GM19025 (cell line): Measurements from ENCODE around the gene FOXJ3.
"Not testable (repeated sequence)": the region's sequence is repeated elsewhere in the genome, so short reads cannot be mapped to it uniquely, and the experiment has no call there.

ENCODE experiments used
- ATAC-seq: cut with Tn5 transposase; IDR thresholded peaks from one replicate; pipeline ENCODE4 v1.9.1; 2021; ENCODE audit warnings: mild to moderate bottlenecking, low read depth, moderate library complexity; ENCODE audit not compliant: unreplicated experiment

FOXJ3 gene

GRCh38 chr1:42260376-42261070, 74.5 kb downstream of the FOXJ3 start:
- no peak for ATAC-seq

DNA sequence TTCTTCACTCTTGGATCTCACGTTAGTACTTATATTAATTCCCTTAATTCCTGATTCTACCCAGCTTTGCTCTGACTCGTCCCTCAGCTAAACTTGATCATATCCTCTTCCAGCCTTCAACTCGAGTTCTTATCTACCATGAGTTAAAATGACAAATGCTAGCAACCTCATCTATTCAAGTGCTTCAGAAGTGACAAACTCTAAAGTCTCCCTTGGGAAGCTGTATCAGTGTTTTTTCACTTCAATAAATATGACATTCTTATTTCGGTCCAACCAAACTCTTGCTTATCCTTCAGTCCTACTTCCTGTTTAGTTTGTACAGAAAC, 75.3 kb downstream of the FOXJ3 start:
- no peak for ATAC-seq

DNA sequence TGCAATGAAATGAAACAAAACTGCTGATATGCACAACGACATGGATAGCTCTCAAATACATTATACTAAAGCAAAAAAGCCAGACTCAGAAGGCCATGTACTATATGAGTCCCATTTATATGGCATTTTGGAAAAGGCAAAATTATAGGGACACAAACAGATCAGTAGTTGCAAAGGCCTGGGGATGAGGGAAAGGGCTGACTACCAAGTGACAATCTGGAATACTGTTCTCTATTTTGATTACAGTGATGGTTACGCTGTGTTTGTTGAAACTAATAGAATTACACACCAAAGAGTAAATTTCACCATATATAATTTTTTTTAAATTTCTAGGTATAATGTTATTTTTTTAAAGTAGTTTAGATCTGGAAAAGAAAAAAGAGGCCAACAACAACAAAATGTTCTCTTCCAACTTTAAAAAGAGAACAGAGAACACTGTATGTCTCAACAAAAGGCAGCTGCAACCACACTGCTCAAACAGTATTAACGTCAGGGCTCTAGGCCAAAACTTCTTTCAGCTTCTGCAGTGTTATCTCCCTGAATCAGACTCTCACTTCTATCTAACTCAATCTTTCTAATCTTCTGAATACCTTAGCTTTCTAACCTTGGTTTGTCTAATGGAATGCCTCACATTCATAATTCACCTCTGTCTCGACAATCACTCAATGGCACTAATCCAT, 75.8 kb downstream of the FOXJ3 start:
- no peak for ATAC-seq

DNA sequence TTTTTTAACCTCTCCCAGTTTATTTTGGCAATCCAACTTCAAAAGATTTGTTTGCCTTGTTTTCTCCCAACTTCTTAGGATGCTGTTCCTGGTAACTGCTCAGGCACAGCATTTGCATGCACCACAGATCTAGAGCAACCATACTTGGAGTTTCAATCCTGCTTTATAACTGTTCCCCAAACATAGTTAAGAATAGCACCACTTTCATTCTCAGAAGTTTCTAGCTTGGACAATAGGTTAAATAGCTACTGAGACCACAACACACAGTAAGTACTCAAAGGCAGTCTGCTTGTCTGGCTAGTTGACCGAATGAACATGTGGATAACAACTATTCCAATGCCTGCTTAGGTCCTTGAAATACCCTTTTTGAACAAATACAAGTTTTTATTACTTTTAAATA, 76.8 kb downstream of the FOXJ3 start:
- ATAC-seq: no peak

DNA sequence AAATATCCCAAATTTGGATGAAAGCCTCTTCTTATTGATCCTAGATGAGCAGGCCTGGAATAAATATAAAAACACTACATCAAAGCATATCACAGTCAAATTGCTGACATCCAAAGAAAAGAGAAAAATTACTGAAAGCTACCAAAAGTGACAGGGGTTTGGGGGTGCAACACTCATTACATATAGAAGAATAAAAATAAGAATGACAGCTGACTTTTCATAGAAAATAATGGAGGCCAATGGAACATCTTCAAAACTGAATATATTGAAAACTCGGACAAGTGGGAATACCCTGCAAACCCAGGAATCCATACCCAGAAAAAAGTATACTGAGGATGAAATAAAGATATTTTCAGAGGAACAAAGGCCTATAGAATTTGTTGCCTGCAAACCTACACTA, 84.0 kb downstream of the FOXJ3 start:
- no peak for ATAC-seq

- no peak for ATAC-seq
Observed at GRCh38 chr1:42250164-42250563, 84.9 kb downstream of the FOXJ3 start.

DNA sequence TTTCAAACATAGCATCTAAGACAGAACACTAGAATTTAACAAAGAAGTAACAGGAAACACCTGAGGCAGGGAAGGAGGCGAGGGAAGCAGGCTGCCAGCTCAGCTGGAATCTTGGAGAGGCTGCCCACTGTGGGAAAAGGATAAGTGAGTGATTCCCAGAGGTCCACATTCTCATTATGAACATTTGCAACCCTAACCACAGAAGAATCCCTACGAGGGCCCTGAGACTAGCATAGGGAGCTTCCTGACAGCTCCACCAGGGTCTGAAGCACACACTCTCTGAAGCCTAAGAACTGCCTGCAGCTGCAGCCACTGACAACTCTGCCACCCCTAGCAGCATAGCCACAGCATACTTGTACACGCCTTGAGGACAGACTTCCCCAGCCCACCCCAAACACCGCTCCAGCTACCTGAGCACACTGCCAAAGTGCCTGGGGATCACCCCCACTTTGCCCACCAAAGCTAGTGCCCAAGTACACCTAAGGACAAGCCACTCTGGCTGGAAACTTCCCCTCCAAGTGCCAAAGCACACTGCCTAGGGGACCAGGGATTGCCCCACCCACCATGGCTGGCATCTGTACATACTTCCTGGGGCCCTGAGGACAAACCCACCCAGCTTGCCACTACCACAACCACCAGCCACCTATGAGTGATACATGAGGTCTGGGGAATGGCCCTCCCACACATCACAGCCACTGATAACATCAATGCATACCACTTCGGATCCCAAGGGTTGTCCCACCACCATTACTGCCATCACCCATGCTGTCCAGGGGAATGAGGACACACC, 93.9 kb downstream of the FOXJ3 start:
- ATAC-seq: no peak

DNA sequence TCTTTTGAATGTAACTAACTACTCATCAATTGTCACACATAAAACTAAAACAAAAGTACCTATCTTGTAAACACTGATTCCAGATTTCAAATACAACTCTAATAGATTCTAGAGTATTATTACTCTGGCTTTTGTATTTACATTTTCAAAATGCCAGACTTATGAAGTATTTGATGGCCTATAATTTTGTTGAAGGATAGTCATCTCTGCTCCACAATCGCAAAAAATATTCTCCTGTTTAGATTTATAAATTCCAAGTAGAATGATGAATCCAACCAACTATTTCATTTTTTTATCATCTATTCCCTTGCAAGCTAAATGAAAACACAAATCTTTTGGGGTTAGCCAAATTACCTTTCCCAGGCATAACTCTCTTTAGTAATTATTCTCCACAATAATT, 95.5 kb downstream of the FOXJ3 start:
- no peak for ATAC-seq

DNA sequence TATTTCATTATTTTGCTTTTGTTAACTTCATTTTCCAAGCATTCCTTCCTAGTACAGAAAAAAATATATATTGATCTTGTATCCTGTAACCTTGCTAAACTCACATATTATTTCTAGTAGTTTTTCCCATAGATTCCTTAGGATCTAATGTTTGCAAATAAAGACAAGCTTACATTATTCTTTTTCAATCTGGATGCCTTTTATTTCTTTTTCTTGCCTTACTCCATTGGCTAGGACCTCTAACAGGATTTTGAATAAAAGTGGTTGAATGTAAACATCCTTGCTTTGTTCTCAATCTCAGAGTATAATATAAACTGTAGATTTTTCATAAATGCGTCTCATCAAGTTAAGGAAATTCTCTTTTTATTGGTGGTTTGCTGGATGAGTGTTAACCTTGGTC, 96.0 kb downstream of the FOXJ3 start:
- no peak for ATAC-seq

GRCh38 chr1:42231253-42231652, 103.8 kb downstream of the FOXJ3 start:
- ATAC-seq: no peak

DNA sequence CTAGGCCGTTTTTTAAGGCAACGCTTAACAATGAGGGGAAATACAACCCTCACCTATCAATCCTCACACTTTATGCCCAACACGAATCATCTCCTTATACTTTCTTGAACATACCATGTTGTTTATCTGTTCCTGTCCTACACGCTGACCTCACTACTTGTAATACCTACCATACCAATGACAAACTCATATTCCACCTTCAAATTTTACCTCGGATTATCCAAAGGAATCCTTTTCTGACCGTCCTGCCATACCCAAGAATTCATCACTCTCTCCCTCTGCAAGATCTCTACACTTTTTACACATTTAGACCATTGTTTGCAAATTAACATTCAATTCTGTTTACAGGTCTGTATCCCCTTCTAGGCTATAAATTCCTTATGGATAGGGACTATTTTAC, 106.1 kb downstream of the FOXJ3 start:
- no peak for ATAC-seq

DNA sequence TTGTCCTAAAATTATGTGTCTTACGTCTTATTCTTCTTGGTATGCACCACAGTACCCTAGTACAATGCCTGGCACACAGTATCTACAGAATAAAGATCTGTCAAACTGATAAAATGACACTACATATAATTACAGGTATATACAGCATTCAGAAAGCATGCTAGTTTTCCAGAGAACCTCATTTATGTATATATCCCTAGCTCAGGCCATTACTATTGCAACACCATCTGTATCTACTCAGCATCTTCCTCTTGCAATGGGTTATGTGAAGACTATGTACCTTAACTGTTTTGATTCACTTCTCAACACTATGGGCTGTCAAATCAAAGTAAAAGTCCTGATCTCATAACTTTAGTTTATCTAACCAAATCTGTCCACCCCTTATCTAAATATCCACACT, 112.0 kb downstream of the FOXJ3 start:
- no peak for ATAC-seq

- no peak for ATAC-seq
Observed at GRCh38 chr1:42221952-42222606, 113.0 kb downstream of the FOXJ3 start.

DNA sequence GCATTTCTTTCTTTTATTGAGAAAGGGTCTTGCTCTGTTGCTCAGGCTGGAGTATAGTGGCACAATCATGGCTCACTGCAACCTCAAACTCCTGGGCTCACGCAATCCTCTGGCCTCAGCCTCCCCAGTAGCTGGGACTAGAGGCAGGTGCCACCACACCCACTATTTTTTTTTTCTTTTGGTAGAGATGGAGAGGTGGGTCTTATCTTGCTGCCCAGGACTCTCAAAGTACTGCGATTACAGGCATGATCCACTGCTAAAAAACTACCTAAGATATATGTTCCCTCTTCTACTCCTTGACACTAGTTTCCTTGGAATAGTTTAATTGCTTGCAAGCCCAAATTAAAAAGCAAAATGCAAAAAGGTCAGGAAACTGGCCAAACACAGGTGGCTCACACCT, 113.6 kb downstream of the FOXJ3 start:
- ATAC-seq: no peak

GRCh38 chr1:42219627-42220026, 115.4 kb downstream of the FOXJ3 start:
- ATAC-seq: no peak

- no peak for ATAC-seq
Observed at GRCh38 chr1:42214447-42214871, 120.6 kb downstream of the FOXJ3 start.

DNA sequence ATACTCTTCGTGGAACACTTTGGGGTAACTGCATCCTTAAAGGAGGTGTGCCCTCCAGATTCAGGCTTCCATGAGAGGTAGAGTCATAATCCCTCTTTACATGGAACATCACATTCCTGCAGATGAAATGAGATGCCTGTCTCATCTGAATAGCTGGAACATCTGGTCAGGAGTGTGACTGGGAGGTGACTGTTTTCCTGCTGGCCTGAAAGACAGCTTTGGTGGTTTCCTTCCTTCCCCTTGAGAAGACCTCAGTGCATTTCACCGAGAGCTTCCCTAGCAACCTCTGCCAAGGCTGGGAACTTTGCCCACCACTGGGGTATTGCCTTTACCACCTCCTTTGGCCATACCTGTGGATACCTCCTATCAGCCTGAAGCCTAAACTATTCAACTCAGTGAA, 123.8 kb downstream of the FOXJ3 start:
- ATAC-seq: no peak

GRCh38 chr1:42210421-42211133, 124.5 kb downstream of the FOXJ3 start:
- ATAC-seq: no peak

- no peak for ATAC-seq
Observed at GRCh38 chr1:42209526-42210251, 125.3 kb downstream of the FOXJ3 start.

- not testable (repeated sequence) for ATAC-seq
Observed at GRCh38 chr1:42206930-42207329, 128.1 kb downstream of the FOXJ3 start.
